ENCODE data around the gene MZB1. TPM values are rescaled to one million over a fixed set of nuclear protein-coding genes. Genes with fewer than 3 reads are reported as not detected.

Gene MZB1
- total and polyA plus RNA-seq, 2 of the 13 experiments (the other 11 are each of a cell fraction or from before 2014, with no cell fraction given): 0.31 to 0.40 TPM

Other genes with a start within 250 kb of the MZB1 start
- gene SIL1, start 191.5 kb downstream of the MZB1 start, total RNA-seq (2016; rRNA removed; fragmentation: Illumina TruSeq; extraction: Trizol): 15.9 and 30.0 TPM in 2 replicates
- gene SIL1, start 191.5 kb downstream of the MZB1 start, polyA plus RNA-seq (2011; rRNA removed): 26.0 and 27.6 TPM in 2 replicates
- 341 and 484 TPM in 2 replicates for gene MATR3, start 96.2 kb downstream of the MZB1 start, total RNA-seq (2016; rRNA removed; fragmentation: Illumina TruSeq; extraction: Trizol)
- gene MATR3, start 96.2 kb downstream of the MZB1 start, polyA plus RNA-seq (2011; rRNA removed): 84.6 and 94.2 TPM in 2 replicates
- gene PAIP2, start 48.1 kb downstream of the MZB1 start, total RNA-seq (2016; rRNA removed; fragmentation: Illumina TruSeq; extraction: Trizol): 61.5 and 104 TPM in 2 replicates
- 56.5 and 76.3 TPM in 2 replicates for gene PAIP2, start 48.1 kb downstream of the MZB1 start, polyA plus RNA-seq (2011; rRNA removed)
- 3.6 and 6.6 TPM in 2 replicates for gene SLC23A1, start 6.6 kb downstream of the MZB1 start, total RNA-seq (2016; rRNA removed; fragmentation: Illumina TruSeq; extraction: Trizol)
- gene SLC23A1, start 6.6 kb downstream of the MZB1 start, polyA plus RNA-seq (2011; rRNA removed): 6.0 and 7.0 TPM in 2 replicates
- gene PROB1, start 5.2 kb upstream of the MZB1 start, total RNA-seq (2016; rRNA removed; fragmentation: Illumina TruSeq; extraction: Trizol): 0.28 and 0.69 TPM in 2 replicates
- gene PROB1, start 5.2 kb upstream of the MZB1 start, polyA plus RNA-seq (2011; rRNA removed): 1.1 and 1.9 TPM in 2 replicates
- gene SPATA24, start 14.2 kb upstream of the MZB1 start, total RNA-seq (2016; rRNA removed; fragmentation: Illumina TruSeq; extraction: Trizol): 11.1 and 13.0 TPM in 2 replicates
- gene SPATA24, start 14.2 kb upstream of the MZB1 start, polyA plus RNA-seq (2011; rRNA removed): 6.0 and 8.5 TPM in 2 replicates
- gene DNAJC18, start 49.6 kb upstream of the MZB1 start, total RNA-seq (2016; rRNA removed; fragmentation: Illumina TruSeq; extraction: Trizol): 6.5 and 9.6 TPM in 2 replicates
- 5.7 and 6.6 TPM in 2 replicates for gene DNAJC18, start 49.6 kb upstream of the MZB1 start, polyA plus RNA-seq (2011; rRNA removed)
- gene ECSCR, start 72.8 kb upstream of the MZB1 start, total RNA-seq (2016; rRNA removed; fragmentation: Illumina TruSeq; extraction: Trizol): not detected in 2 replicates
- 0.13 and 0.18 TPM in 2 replicates for gene ECSCR, start 72.8 kb upstream of the MZB1 start, polyA plus RNA-seq (2011; rRNA removed)
- gene SMIM33, start 81.1 kb upstream of the MZB1 start, total RNA-seq (2016; rRNA removed; fragmentation: Illumina TruSeq; extraction: Trizol): not detected in 2 replicates
- gene SMIM33, start 81.1 kb upstream of the MZB1 start, polyA plus RNA-seq (2011; rRNA removed): 0.03 TPM in 1 of 2 replicates, not detected in the other
- 0.56 and 1.3 TPM in 2 replicates for gene STING1, start 92.8 kb upstream of the MZB1 start, total RNA-seq (2016; rRNA removed; fragmentation: Illumina TruSeq; extraction: Trizol)
- 4.4 and 5.1 TPM in 2 replicates for gene STING1, start 92.8 kb upstream of the MZB1 start, polyA plus RNA-seq (2011; rRNA removed)
- 109 and 118 TPM in 2 replicates for gene UBE2D2, start 171.4 kb upstream of the MZB1 start, total RNA-seq (2016; rRNA removed; fragmentation: Illumina TruSeq; extraction: Trizol)
- gene UBE2D2, start 171.4 kb upstream of the MZB1 start, polyA plus RNA-seq (2011; rRNA removed): 59.9 and 79.1 TPM in 2 replicates